BJ (cell line): ENCODE measurements around the gene CDK17. TPM values are rescaled to one million over a fixed set of nuclear protein-coding genes. Genes with fewer than 3 reads are reported as not detected.
A peak's percentile ranks its signal among the peaks of the same experiment; 100 is the strongest.

Experiments used
- CTCF ChIA-PET: fragments of 350-600 bp; formaldehyde crosslinking; extraction: SDS; loops from one replicate; lab custom pipeline; 2021; ENCODE audit warnings: antibody characterized with exemption, inconsistent platforms; lab: Yijun Ruan, JAX
- POLR2A ChIA-PET: fragments of 300-600 bp; sonication (Branson Sonifier 250); formaldehyde crosslinking; extraction: SDS; loops from one replicate; lab custom pipeline; 2021; ENCODE audit warnings: antibody characterized with exemption; lab: Charles Lee
- DNase-seq: peaks from one replicate; pipeline ENCODE4 v3.0.0-alpha.2; 2011; ENCODE audit warnings: low read depth
- H3K27me3 ChIP-seq: 2 replicates; pipeline ENCODE4 v1.6.0; 2011; ENCODE audit warnings: low read length; ENCODE audit not compliant: control insufficient read depth, insufficient read depth
- H3K36me3 ChIP-seq: 2 replicates; pipeline ENCODE4 v1.5.1; 2011; ENCODE audit warnings: low read length; ENCODE audit not compliant: control insufficient read depth, insufficient read depth
- H3K4me3 ChIP-seq: 2 replicates; pipeline ENCODE4 v1.5.1; 2011; ENCODE audit warnings: low read depth, mild to moderate bottlenecking, control low read depth, low read length
- CTCF ChIP-seq: IDR thresholded peaks from 2 replicates; pipeline ENCODE4 v1.5.1; 2011; ENCODE audit warnings: low read depth, mild to moderate bottlenecking, control low read depth, inconsistent platforms, low read length, moderate library complexity; ENCODE audit not compliant: insufficient read depth
- polyA plus RNA-seq: library from polyadenylated mRNA; depleted of rRNA; stranded (reverse); fragments of >200 nt; gene quantifications from 2 replicates; pipeline ENCODE4 v1.2.3, GENCODE V29; 2011

Gene CDK17
- polyA plus RNA-seq, 1 experiment: 14.8 TPM

- ChIA-PET CTCF (interaction anchor here (0.6 to 2.2 kb wide), 5 partner anchors 15 to 282 kb away, joined by 3 to 5 read pairs (median 4); no protein-coding TSS in a partner anchor), POLR2A (no interaction called here)
- no peaks in the 10 kb centered on the region for H3K27me3 ChIP-seq
- no peak overlapping the region for H3K4me3 ChIP-seq
- H3K36me3 ChIP-seq: no peaks in the 10 kb centered on the region
- DNase-seq: no peak
- TF ChIP-seq CTCF: no peak
These were observed 165.4 kb downstream of the CDK17 start for GRCh38 chr12:96234591-96235483.

GRCh38 chr12:96233939-96234461, 166.2 kb downstream of the CDK17 start:
- POLR2A ChIA-PET: no interaction called here
- Histone ChIP-seq H3K4me3 (no peak overlapping the region), H3K27me3 (no peaks in the 10 kb centered on the region), H3K36me3 (no peaks in the 10 kb centered on the region)
- peak; percentile 83 for DNase-seq
- no peak for TF ChIP-seq CTCF
- CTCF ChIA-PET: interaction anchor here (0.6 to 2.2 kb wide), 7 partner anchors 14 to 283 kb away, joined by 3 to 5 read pairs (median 4); no protein-coding TSS in a partner anchor

- Histone ChIP-seq H3K27me3 (no peaks in the 10 kb centered on the region), H3K36me3 (no peaks in the 10 kb centered on the region; the same call in 1 of the 2 replicates), H3K4me3 (no peak overlapping the region)
- CTCF ChIA-PET: interaction anchor here (0.8 to 2.2 kb wide), 4 partner anchors 13 to 168 kb away, joined by 3 to 5 read pairs (median 4); no protein-coding TSS in a partner anchor
- POLR2A ChIA-PET: no interaction called here
- DNase-seq: no peak
- TF ChIP-seq CTCF: no peak
These were observed 167.1 kb downstream of the CDK17 start for GRCh38 chr12:96233168-96233567.

GRCh38 chr12:96230646-96231045, 169.6 kb downstream of the CDK17 start:
- no peaks in the 10 kb centered on the region for H3K27me3 ChIP-seq
- peaks cover 1% of the 10 kb centered on the region for H3K36me3 ChIP-seq
- CTCF ChIA-PET: interaction anchor here (0.9 kb wide), 1 partner anchor 12 kb away, joined by 3 read pairs; no protein-coding TSS in a partner anchor
- DNase-seq: no peak
- POLR2A ChIA-PET: no interaction called here
- H3K4me3 ChIP-seq: no peak overlapping the region
- no peak for TF ChIP-seq CTCF
